K562 (cell line): ENCODE results near the gene ATP8B4.

Experiments used
- CTCF ChIP-seq, 3 experiments: IDR thresholded peaks in 2 of 3; conservative IDR thresholded peaks in 1 of 3; 2 replicates each; pipeline ENCODE4 v1.5.1; 2011 to 2012; ENCODE audit warnings: low read length in 3 of 3, mild to moderate bottlenecking in 3 of 3, control low read depth in 2 of 3, improper control_type of control experiment in 1 of 3, inconsistent platforms in 1 of 3, low read depth in 1 of 3, mixed read lengths in 1 of 3, moderate library complexity in 1 of 3; ENCODE audit not compliant: insufficient read depth in 2 of 3
- REST ChIP-seq, 2 experiments: fragments of 450-650 bp; formaldehyde crosslinking in 1 of 2; IDR thresholded peaks; 2 replicates each; pipeline versions ENCODE4 v1.4.0 to v1.6.1; 2014 to 2020; ENCODE audit warnings: mild to moderate bottlenecking in 2 of 2, borderline replicate concordance in 1 of 2, low read depth in 1 of 2
- SP1 ChIP-seq: sonication (generic); formaldehyde crosslinking; IDR thresholded peaks from 2 replicates; pipeline ENCODE4 v1.8.1; 2022; ENCODE audit warnings: mild to moderate bottlenecking, missing genetic modification reagents
- TAF7 ChIP-seq: fragments of 450-650 bp; IDR thresholded peaks from 2 replicates; pipeline ENCODE4 v1.6.1; 2016; ENCODE audit warnings: missing genetic modification characterization, missing compliant biosample characterization
- YY1 ChIP-seq, 3 experiments: IDR thresholded peaks; 2 replicates each; pipeline ENCODE4 v1.6.1; 2011; ENCODE audit warnings: low read length in 2 of 3, mild to moderate bottlenecking in 2 of 3, moderate library complexity in 2 of 3, borderline replicate concordance in 1 of 3, control low read depth in 1 of 3, low read depth in 1 of 3; ENCODE audit not compliant: insufficient read depth in 3 of 3, insufficient replicate concordance in 2 of 3, control insufficient read depth in 1 of 3, insufficient read length in 1 of 3; ENCODE audit errors: extremely low read depth in 1 of 3
- ZBTB33 ChIP-seq: sonication (generic); formaldehyde crosslinking; IDR thresholded peaks from 2 replicates; pipeline ENCODE4 v1.8.1; 2023; ENCODE audit warnings: mild to moderate bottlenecking, missing genetic modification reagents
- ZNF133 ChIP-seq: fragments of 250-450 bp; sonication (Bioruptor Pico); IDR thresholded peaks from 2 replicates; pipeline ENCODE4 v1.4.0; 2020; ENCODE audit warnings: mild to moderate bottlenecking

GRCh38 chr15:49857496-49858475 is 261.2 kb downstream of the ATP8B4 start:
- no peak for TF ChIP-seq ZBTB33 (CRISPR knock-in tag)
- no peak for TF ChIP-seq SP1 (CRISPR knock-in tag)
- no peak for TF ChIP-seq ZNF133
- TF ChIP-seq YY1 (IDR thresholded peaks at IDR 0.05; ENCODE audit: borderline replicate concordance in 1 of 3, control insufficient read depth in 1 of 3, extremely low read depth in 1 of 3, insufficient read depth in 3 of 3, insufficient read length in 1 of 3, insufficient replicate concordance in 2 of 3, low read depth in 1 of 3, low read length in 2 of 3) = no peak
- TF ChIP-seq CTCF (IDR thresholded peaks at IDR 0.05 in 2 of 3, conservative IDR thresholded peaks at IDR 0.05 in 1 of 3; ENCODE audit: insufficient read depth in 2 of 3, low read depth in 1 of 3, low read length in 3 of 3) = no peak
- TF ChIP-seq TAF7 (tag) = no peak
- no peak for TF ChIP-seq REST (IDR thresholded peaks at IDR 0.05; ENCODE audit: borderline replicate concordance)
- no peak for TF ChIP-seq REST (CRISPR knock-in tag; IDR thresholded peaks at IDR 0.05; ENCODE audit: low read depth)
